ENCODE data around the gene HAGHL. TPM values are rescaled to one million over a fixed set of nuclear protein-coding genes. Genes with fewer than 3 reads are reported as not detected.

The HAGHL gene
- total and polyA plus RNA-seq, 2 donors (not counting 3 experiments of a cell fraction or from before 2014, with no cell fraction given), result 6.3 to 6.8 TPM

- H3K4me3 ChIP-seq (replicated peaks in 1 of 3; ENCODE audit: insufficient read depth in 1 of 3, low read depth in 1 of 3, low read length in 3 of 3), result no peak overlapping the region
- intact Hi-C loops (cut with micrococcal nuclease) (no loop called here), dilution Hi-C loops (cut with MboI; ENCODE audit: extremely low pct_ligation_motif_present, low sequenced_read_pairs) (no loop called here)
- no peak overlapping the region for H2AFZ ChIP-seq (ENCODE audit: low read depth, low read length)
- no peaks in the 10 kb centered on the region for H3K27me3 ChIP-seq (ENCODE audit: control insufficient read depth in 2 of 2, insufficient read depth in 2 of 2, low read length in 2 of 2)
- no peak for TF ChIP-seq FOS (IDR thresholded peaks at IDR 0.05; ENCODE audit: borderline replicate concordance, insufficient read depth, low read length)
- no peak for TF ChIP-seq POLR2A (IDR thresholded peaks at IDR 0.05; ENCODE audit: low read depth, low read length)
- TF ChIP-seq CTCF (IDR thresholded peaks at IDR 0.05; ENCODE audit: extremely low read depth in 1 of 2, insufficient read depth in 1 of 2, low read depth in 1 of 2, low read length in 2 of 2), result peak; percentile 37 to 58
- H4K20me1 ChIP-seq (replicated peaks; ENCODE audit: control insufficient read depth, extremely low read depth, insufficient read depth, low read length), result no peaks in the 10 kb centered on the region
- H3K9ac ChIP-seq (replicated peaks; ENCODE audit: extremely low read depth, insufficient read depth, low read length), result no peak overlapping the region
- H3K36me3 ChIP-seq (ENCODE audit: control insufficient read depth in 2 of 2, extremely low read depth in 1 of 2, insufficient read depth in 2 of 2, low read length in 2 of 2), result peaks cover 7 to 42% of the 10 kb centered on the region in 2 experiments
- CTCF ChIA-PET, result interaction anchor here (1.0 kb wide), 1 partner anchor 28 kb away, joined by 3 read pairs; no protein-coding TSS in a partner anchor
- H3K9me1 ChIP-seq (replicated peaks; ENCODE audit: control insufficient read depth, extremely low read depth, insufficient read depth, low read length), result no peaks in the 10 kb centered on the region
- H3K27ac ChIP-seq (ENCODE audit: insufficient read depth, low read depth, low read length), result no peak overlapping the region
- no peaks in the 10 kb centered on the region for H3K9me3 ChIP-seq (replicated peaks; ENCODE audit: control insufficient read depth, insufficient read depth, low read length)
- no peaks in the 10 kb centered on the region for H3K79me2 ChIP-seq (ENCODE audit: control insufficient read depth, insufficient read depth, low read length)
- BruUV-seq (replicated peaks), result no TSS peak
- FAIRE-seq, result no peak
- POLR2A ChIA-PET, result no interaction called here
- peaks cover under 1% of the 10 kb centered on the region for H3K4me1 ChIP-seq (ENCODE audit: control insufficient read depth, extremely low read depth, insufficient read depth, low read length)
- no peak overlapping the region for H3K4me2 ChIP-seq (ENCODE audit: insufficient read depth, low read length)
- DNase-seq (ENCODE audit: low read depth, low spot score), result no peak
Measured at GRCh38 chr16:733382-734207, 6.7 kb downstream of the HAGHL start.
